OCI-LY7 (cell line): ENCODE measurements around the gene NLRC3. TPM values are rescaled to one million over a fixed set of nuclear protein-coding genes. Genes with fewer than 3 reads are reported as not detected.

Experiments
- BruUV-seq: library from RNA; stranded (reverse); fragments of 400-500 nt; replicated peaks from 2 replicates; lab custom pipeline; 2021; lab: Mats Ljungman, UMichigan
- CTCF ChIA-PET: fragments of 300-600 bp; sonication (Branson Sonifier 250); formaldehyde crosslinking; loops from one replicate; lab custom pipeline; 2022; ENCODE audit warnings: antibody characterized with exemption; ENCODE audit not compliant: unreplicated experiment; lab: Charles Lee
- POLR2A ChIA-PET: fragments of 300-600 bp; sonication (Branson Sonifier 250); formaldehyde crosslinking; loops from one replicate; lab custom pipeline; 2022; ENCODE audit warnings: antibody characterized with exemption; lab: Charles Lee
- DNase-seq: peaks from one replicate; pipeline ENCODE4 v3.0.0-alpha.2; 2015; ENCODE audit warnings: low spot score
- H2AFZ ChIP-seq: fragments of 200-600 bp; sonication (generic), shearing (Covaris generic); 2 replicates; pipeline ENCODE4 v1.6.1; 2014; ENCODE audit warnings: mild to moderate bottlenecking, antibody characterized with exemption, low read length, moderate library complexity
- H3K27ac ChIP-seq: fragments of 200-600 bp; sonication (generic); 2 replicates; pipeline ENCODE4 v1.5.1; 2014; ENCODE audit warnings: mixed run types, low read depth, mild to moderate bottlenecking, moderate library complexity, low read length, inconsistent platforms; ENCODE audit not compliant: poor library complexity, severe bottlenecking
- H3K36me3 ChIP-seq: fragments of 200-600 bp; sonication (generic); 2 replicates; pipeline ENCODE4 v1.6.1; 2014; ENCODE audit warnings: mild to moderate bottlenecking, antibody characterized with exemption, low read length, moderate library complexity, mixed read lengths; ENCODE audit not compliant: insufficient read depth
- H3K4me1 ChIP-seq: fragments of 200-600 bp; sonication (generic); 2 replicates; pipeline ENCODE4 v1.5.1; 2014; ENCODE audit warnings: mild to moderate bottlenecking, low read length; ENCODE audit not compliant: insufficient read depth, poor library complexity, severe bottlenecking
- H3K4me2 ChIP-seq: fragments of 200-600 bp; sonication (generic); 2 replicates; pipeline ENCODE4 v1.6.1; 2014; ENCODE audit warnings: mild to moderate bottlenecking, low read length
- H3K4me3 ChIP-seq: fragments of 200-600 bp; sonication (generic); 2 replicates; pipeline ENCODE4 v1.5.1; 2014; ENCODE audit warnings: mild to moderate bottlenecking, low read depth, low read length; ENCODE audit not compliant: poor library complexity, severe bottlenecking
- H3K79me2 ChIP-seq: fragments of 200-600 bp; sonication (generic); 2 replicates; pipeline ENCODE4 v1.6.1; 2016; ENCODE audit warnings: low read depth, mild to moderate bottlenecking, low read length, moderate library complexity, mixed read lengths; ENCODE audit not compliant: insufficient read depth
- H3K9me2 ChIP-seq: fragments of 200-600 bp; sonication (generic); 2 replicates; pipeline ENCODE4 v1.6.1; 2016; ENCODE audit warnings: mild to moderate bottlenecking, low read length, mixed read lengths; ENCODE audit not compliant: insufficient read depth
- H3K9me3 ChIP-seq: fragments of 200-600 bp; sonication (generic); 2 replicates; pipeline ENCODE4 v1.6.1; 2014; ENCODE audit warnings: mild to moderate bottlenecking, mixed run types, low read length, mixed read lengths
- H4K20me1 ChIP-seq: fragments of 200-600 bp; sonication (generic); 2 replicates; pipeline ENCODE4 v1.6.1; 2014; ENCODE audit warnings: mild to moderate bottlenecking, antibody characterized with exemption, low read length, moderate library complexity, mixed read lengths; ENCODE audit not compliant: insufficient read depth
- EZH2phosphoT487 ChIP-seq: fragments of 200-600 bp; sonication (generic); IDR thresholded peaks from 2 replicates; pipeline ENCODE4 v1.6.1; 2018; ENCODE audit warnings: low read depth, borderline replicate concordance, mild to moderate bottlenecking, mixed run types, antibody characterized with exemption, low read length, moderate library complexity, mixed read lengths
- intact Hi-C: fragments of 100-400 bp; cut with micrococcal nuclease; formaldehyde crosslinking; loops from one replicate; pipeline ENCODE4 v1.10.0; 2022; ENCODE audit not compliant: unreplicated experiment
- total RNA-seq, 2 experiments: library from RNA; depleted of rRNA in 1 of 2; stranded (reverse); fragments of >200 nt in 1 of 2; shearing (Covaris generic) in 1 of 2; gene quantifications; 2 replicates each; pipeline ENCODE4 v1.2.3, GENCODE V29; 2014 to 2022
- TF ChIP-seq, protein P1 (sequence below): fragments of 200-600 bp; sonication (generic); conservative IDR thresholded peaks from 2 replicates; pipeline ENCODE4 v1.5.1; 2014; ENCODE audit warnings: mild to moderate bottlenecking, antibody characterized with exemption, low read length, moderate library complexity, mixed read lengths

Gene NLRC3
- total RNA-seq, 2 experiments from 2014 or later, result 50.6 to 74.0 TPM

DNA sequence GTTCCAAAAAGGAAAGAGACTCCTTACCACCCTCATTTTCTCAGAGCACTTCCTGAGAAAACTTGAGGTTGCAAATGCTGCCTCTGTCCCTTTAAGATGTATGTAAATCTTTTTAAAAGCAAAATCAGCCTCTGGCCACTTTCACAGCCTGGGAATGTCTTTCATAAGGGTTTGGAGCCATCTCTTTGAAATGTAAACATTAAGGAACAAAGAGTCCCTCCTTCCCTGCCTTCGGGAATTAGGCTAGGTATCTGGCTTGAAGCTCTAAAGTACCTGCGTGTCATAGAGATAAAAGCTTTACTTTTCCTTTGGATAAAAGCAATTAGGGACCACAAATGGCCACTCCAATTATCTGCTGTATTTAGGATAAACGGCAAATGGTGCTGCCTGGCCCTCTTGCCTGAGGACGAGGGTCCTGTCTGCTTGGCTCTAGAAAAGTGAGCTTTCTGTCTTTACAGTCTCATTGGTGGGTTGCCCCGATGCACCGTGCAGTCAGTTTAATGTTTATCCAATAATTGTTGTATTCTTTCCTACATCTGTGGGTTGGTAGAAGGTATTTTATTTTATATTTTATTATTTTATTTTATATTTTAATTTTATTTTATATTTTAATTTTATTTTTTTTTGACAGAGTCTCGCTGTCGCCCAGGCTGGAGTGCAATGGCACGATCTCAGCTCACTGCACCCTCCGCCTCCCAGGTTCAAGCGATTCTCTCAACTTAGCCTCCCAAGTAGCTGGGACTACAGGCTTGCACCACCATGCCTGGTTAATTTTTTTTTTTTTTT is 23.9 kb downstream of the NLRC3 start:
- H3K4me3 ChIP-seq, result no peak overlapping the region
- ChIA-PET POLR2A (interaction anchor here (0.6 to 0.7 kb wide), 2 partner anchors 280 to 878 kb away, joined by 3 read pairs; no protein-coding TSS in a partner anchor), CTCF (no interaction called here)
- peaks cover 97% of the 10 kb centered on the region for H3K36me3 ChIP-seq
- H3K27ac ChIP-seq, result no peak overlapping the region
- no peak for DNase-seq
- intact Hi-C loops, result no loop called here
- H3K9me2 ChIP-seq, result no peaks in the 10 kb centered on the region
- H3K4me2 ChIP-seq, result no peak overlapping the region
- H4K20me1 ChIP-seq, result no peaks in the 10 kb centered on the region
- TF ChIP-seq, protein P1, sequence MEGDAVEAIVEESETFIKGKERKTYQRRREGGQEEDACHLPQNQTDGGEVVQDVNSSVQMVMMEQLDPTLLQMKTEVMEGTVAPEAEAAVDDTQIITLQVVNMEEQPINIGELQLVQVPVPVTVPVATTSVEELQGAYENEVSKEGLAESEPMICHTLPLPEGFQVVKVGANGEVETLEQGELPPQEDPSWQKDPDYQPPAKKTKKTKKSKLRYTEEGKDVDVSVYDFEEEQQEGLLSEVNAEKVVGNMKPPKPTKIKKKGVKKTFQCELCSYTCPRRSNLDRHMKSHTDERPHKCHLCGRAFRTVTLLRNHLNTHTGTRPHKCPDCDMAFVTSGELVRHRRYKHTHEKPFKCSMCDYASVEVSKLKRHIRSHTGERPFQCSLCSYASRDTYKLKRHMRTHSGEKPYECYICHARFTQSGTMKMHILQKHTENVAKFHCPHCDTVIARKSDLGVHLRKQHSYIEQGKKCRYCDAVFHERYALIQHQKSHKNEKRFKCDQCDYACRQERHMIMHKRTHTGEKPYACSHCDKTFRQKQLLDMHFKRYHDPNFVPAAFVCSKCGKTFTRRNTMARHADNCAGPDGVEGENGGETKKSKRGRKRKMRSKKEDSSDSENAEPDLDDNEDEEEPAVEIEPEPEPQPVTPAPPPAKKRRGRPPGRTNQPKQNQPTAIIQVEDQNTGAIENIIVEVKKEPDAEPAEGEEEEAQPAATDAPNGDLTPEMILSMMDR, result no peak
- no peak for TF ChIP-seq EZH2phosphoT487
- H3K79me2 ChIP-seq, result no peaks in the 10 kb centered on the region
- BruUV-seq, result no TSS peak
- H2AFZ ChIP-seq, result no peak overlapping the region
- no peaks in the 10 kb centered on the region for H3K4me1 ChIP-seq
- H3K9me3 ChIP-seq, result no peaks in the 10 kb centered on the region

DNA sequence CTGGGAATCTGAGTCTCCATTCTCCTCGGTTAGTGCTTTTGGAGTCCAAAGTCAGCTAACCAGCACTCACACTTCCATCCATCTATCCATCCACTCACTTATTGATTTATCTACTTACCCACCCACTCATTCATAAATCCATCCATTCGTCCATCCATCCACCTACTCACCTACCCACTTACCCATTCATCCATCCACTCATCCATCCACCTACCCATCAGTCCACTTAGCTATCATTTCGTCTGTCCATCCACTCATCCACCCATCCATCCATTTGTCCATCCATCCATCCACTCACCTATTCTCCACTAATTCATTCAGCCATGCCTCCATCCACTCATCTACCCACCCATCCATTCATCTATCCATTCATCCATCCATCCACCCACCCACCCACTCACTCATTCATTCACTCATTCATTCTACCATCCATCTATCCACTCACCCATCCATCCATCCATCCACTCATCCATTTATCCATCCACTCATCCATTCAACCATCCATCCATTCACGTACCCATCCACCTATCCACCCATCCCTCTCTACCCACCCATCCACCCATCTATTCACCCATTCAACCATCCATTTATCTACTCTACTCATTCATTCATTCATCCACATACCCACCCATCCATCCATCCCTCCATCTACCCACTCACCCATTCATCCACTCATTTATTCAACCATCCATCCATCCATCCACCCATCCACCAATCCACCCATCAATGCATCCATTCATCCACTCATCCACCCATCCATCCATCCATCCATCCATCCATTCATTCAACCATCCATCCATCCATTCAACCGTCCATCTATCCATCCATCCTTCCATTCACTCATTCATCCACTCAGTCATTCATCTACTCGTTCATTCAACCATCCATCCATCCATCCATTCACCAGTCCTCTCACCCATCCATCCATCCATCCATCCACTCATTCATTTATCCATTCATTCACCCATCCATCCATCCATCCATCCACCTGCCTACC is 26.1 kb downstream of the NLRC3 start:
- BruUV-seq, result no TSS peak
- Histone ChIP-seq H3K9me2 (no peaks in the 10 kb centered on the region), H3K27ac (no peak overlapping the region), H3K4me1 (no peaks in the 10 kb centered on the region), H4K20me1 (no peaks in the 10 kb centered on the region), H3K79me2 (no peaks in the 10 kb centered on the region), H2AFZ (no peak overlapping the region), H3K4me3 (no peak overlapping the region), H3K4me2 (no peak overlapping the region), H3K9me3 (no peaks in the 10 kb centered on the region), H3K36me3 (peaks cover 95% of the 10 kb centered on the region)
- no peak for DNase-seq
- CTCF ChIA-PET, result no interaction called here
- TF ChIP-seq, protein P1, result no peak
- TF ChIP-seq EZH2phosphoT487, result no peak
- intact Hi-C loops, result no loop called here
- POLR2A ChIA-PET, result no interaction called here
